Sigmoid colon (tissue), 4 donors: ENCODE data around the gene SLC34A1.

ENCODE experiments used
- CTCF ChIP-seq, 4 experiments: fragments of 450-650 bp in 3 of 4; fragments of 200-600 bp in 1 of 4; IDR thresholded peaks; one replicate each; pipeline ENCODE4 v1.5.1; 2016 to 2019; ENCODE audit warnings: antibody characterized with exemption in 4 of 4, mild to moderate bottlenecking in 3 of 4, moderate library complexity in 2 of 4
- EP300 ChIP-seq, 4 donors: sonication (generic); formaldehyde crosslinking; IDR thresholded peaks; one replicate each; pipeline ENCODE4 v1.6.1; 2017; ENCODE audit warnings: antibody characterized with exemption in 4 of 4
- POLR2A ChIP-seq, 2 donors: fragments of 450-650 bp; IDR thresholded peaks; one replicate each; pipeline ENCODE4 v1.6.1; 2016; ENCODE audit warnings: antibody characterized with exemption in 2 of 2, mild to moderate bottlenecking in 2 of 2, moderate library complexity in 2 of 2

GRCh38 chr5:177367323-177367848, 16.8 kb upstream of the SLC34A1 start:
- TF ChIP-seq EP300 (IDR thresholded peaks at IDR 0.05): no peak
- no peak for TF ChIP-seq CTCF (IDR thresholded peaks at IDR 0.05)
- TF ChIP-seq POLR2A (IDR thresholded peaks at IDR 0.05): no peak
